NK-92 treated with Interleukin-12 subunit alpha and Interleukin-12 subunit beta, amount 100 ng/mL, for 24 hours (cell line): ENCODE data around the gene ZDHHC3.
"Not testable (repeated sequence)": the region's sequence is repeated elsewhere in the genome, so short reads cannot be mapped to it uniquely, and the experiment has no call there.

Experiments
- DNase-seq: peaks from one replicate; lab custom pipeline; 2025; lab: John Stamatoyannopoulos, UW

The ZDHHC3 gene

GRCh38 chr3:44963571-44964325, 12.2 kb downstream of the ZDHHC3 start:
- no peak for DNase-seq

DNA sequence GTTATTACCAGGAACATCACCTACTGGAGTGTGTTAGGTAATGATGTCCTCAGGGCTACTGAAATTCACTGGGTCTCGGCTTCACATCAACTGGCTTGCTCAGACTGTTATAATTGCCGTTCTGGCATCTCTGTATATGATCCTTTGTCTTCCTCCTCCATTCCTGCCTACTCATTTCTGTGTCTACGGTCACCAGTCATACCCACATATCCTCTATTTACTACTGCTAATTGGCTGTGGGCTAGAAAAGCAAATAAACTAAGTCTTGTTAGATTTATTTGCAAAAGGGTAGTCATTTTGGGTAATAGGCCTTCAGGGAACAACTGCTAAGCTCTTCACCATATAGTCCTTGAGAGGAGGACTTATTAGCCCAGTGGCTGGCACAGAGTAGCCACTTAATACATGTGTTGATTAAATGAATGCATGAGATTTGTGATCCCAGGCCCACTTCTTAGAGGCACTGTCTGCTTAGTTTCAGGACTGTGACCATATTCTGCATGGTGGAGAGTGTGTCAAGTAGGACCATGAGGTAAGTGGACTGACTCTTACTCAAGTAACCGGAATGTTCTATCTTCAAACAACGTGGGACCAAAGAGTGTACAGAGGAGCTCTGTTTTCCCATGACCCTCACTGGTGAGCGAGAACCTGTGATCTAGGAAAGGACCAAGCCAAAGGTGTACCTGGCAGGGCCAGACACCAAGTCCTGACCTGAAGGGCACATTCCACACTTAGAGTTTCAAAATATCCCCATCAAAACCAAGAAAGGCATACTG, 13.2 kb downstream of the ZDHHC3 start:
- no peak for DNase-seq

DNA sequence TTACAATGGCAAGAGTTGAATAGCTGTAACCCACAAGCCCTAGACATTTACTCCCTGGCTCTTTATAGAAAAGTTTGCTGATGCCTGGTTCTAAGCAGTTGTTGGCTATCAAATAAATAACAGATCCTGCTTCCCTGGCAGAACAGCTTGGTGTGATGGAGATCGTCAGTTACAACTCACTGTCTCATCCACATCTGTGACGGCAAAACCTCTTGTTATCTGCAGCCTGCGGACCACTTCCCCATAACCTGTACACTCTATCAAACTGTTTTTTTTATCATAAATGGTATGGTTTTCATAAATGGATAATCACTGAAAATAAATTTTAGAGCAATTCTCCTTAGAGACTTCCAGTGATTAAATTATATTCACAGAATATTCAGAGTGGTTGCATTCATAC, 14.1 kb downstream of the ZDHHC3 start:
- DNase-seq = no peak

DNA sequence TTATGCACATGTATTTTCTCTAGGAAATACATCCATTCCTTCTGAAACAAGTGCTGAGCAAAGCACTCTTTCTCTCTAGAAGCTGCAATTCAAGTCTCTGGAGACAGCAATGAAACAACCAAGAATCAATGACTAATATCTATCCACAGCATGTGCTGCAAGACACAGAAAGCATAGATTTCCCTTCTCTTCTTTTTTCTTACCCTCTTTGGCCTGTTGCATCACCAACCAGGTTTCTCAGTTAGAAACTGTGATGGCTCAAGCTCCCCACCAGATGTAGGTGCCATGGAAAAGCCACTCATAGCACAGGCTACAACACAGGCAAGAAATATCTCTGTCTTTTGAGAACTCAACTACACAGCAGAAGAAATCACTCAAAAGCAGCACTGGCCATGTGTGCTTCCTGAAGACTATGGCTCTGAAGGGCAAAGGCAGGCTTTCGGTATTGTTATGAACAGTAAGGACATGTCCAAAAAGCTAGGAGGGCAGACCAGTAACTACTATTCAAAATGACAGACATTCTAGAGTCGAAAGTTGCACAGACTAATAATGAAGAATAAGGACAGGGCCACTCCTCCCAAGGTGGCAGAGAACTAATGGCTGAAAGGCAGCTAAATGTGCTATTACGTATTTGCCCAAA, 15.5 kb downstream of the ZDHHC3 start:
- peak; percentile 17 for DNase-seq

DNA sequence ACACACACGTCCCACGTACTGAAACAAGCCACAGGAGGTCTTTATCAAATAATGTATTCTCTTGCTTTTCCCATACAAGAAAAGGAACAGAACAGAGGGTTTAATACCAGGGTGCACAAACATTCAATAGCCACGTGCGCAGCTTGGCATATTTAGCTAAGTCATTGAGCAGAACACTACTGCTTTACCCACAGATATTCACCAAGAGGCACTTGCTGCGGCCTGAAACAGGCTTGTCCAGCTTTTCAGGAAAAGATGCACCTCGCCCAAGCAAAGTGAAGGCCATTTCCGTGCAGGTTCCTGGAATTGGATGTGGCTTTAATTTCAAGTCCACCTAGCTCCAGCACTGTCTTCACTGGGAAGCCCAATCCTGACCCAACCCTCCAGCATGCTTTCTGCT, 17.6 kb downstream of the ZDHHC3 start:
- DNase-seq = no peak

GRCh38 chr3:44957986-44958385, 18.0 kb downstream of the ZDHHC3 start:
- DNase-seq = no peak

DNA sequence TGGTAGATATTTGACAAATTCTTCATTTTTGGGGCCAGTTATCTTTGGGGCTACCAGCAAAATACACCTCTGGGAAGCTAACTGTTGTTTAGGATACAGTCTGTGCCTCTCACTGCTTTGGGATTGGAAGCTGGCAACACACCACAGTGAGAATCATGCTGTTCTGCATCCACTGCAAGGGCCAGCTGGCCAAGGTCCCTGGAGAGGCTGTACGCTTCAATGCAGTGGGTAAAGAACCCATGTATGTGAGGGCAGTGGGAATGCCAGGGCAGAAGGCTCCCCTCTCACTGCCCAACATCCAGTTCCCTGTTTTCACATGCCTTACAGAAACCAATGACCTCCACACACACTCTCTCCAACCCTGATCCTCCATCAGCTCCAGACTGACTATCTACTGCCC, 20.1 kb downstream of the ZDHHC3 start:
- DNase-seq = no peak

DNA sequence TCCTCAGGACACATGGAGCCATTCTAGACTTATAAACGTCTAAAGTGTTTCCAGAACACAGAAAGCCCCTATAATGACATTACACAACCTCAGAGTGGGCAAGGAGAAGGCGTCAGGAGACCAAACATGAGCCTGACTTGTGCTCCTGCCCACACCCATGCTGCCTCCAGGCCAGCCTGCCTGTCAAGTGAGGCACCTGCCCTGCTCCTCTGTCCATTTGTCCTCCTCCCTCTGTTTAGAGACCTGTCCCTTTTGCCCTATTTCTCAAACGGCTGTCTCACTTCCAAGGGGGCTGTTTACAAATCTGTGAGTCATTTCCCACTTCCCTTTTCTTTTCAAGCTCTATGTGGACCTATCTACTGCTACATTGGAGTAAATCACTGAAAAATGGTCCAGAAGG, 21.0 kb downstream of the ZDHHC3 start:
- no peak for DNase-seq

GRCh38 chr3:44954304-44954703, 21.7 kb downstream of the ZDHHC3 start:
- no peak for DNase-seq

DNA sequence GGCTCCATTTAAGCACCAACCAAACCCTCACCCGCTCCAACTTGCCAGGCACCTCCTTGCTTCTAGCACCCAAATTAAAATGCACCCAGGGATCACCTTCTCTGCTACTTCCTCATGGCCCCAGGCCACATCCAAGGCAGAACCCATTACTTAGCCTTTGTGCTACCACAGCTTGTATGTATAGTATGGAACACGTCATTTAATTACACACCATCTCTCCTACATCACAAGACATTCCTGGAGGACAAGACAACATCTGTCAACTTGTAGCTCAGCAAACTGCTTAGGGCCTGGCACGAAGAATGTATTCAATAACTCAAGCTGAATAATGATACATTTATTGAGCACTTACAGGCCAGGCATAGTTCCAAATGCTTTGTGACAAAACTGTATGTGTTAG, 23.3 kb downstream of the ZDHHC3 start:
- DNase-seq = no peak

GRCh38 chr3:44950275-44950734, 25.7 kb downstream of the ZDHHC3 start:
- DNase-seq = no peak

- not testable (repeated sequence) for DNase-seq
Observed at GRCh38 chr3:44949770-44950169, 26.2 kb downstream of the ZDHHC3 start.

DNA sequence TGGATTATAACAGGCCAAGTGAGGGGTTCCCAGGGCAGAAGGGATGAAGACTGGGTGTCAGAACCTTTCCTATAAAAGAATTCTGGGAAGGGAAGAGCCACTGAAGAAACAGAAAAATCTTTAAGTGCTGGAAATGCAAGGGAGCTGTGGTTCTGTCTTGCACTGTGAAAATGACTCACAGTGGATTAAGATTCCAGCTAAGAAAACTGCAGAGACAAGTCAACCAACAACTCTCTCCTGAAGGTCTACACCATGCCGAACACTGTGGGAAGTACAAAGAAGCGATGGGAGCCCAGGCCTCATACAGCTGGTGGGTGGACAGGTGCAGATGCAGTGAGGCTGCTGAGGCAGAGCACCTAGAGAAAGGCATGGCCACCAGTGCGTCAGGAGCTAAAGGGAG, 27.7 kb downstream of the ZDHHC3 start:
- DNase-seq = no peak

DNA sequence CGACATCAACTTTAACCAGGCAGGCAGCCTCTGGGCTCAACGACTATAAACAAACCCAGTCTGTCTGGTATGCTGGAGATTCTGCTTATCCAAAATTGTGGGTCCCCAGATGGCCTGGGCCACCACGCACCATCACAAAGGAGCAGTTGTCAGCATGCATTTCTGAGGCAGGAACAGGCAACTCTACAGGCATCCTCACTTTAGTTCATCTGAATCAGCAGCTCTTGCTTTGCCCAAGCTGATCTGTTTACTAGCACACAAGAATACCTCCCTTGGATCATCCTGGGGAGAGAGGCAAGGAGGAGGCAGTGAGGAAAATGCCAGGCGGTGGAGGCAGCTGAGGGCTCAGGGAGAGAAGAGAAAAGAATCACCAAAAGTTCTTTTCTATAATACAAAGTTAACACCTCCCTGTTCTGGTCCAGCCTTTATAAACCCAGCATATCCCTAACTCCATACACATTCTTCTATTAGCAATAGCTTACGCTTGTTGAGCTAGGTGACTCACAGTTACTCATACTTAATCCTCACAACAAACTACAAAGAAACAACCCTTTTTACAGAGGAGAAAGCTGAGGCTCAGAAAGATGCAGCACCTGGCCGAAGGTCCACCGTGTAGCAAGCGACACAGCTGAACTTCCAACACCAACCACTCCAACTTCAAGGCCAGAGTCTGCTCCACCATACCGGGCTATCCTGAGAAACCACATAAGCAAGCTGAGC, 33.6 kb downstream of the ZDHHC3 start:
- DNase-seq = no peak

DNA sequence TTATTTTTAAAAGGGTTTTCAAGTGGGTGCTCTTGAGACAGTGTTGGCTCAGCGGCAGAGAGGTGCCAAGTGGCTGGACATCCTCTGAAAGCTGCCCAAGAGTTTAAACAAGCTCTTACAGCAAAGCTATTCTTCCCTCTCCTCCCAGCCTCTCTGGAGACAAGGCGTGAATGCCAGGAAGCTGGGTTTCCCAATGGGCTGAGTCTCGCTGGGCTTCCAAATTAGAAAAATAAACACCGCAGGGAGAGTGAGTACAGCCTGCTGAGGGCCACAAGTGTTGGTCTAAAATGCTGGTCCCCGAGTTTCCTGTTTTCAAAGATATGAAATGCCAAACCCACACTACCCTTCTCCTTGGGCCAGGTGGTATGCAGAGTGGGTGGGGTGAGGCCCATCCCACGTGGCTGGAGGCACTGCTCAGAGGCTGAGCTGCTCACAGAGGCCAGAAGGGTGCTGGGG, 36.4 kb downstream of the ZDHHC3 start:
- no peak for DNase-seq

DNA sequence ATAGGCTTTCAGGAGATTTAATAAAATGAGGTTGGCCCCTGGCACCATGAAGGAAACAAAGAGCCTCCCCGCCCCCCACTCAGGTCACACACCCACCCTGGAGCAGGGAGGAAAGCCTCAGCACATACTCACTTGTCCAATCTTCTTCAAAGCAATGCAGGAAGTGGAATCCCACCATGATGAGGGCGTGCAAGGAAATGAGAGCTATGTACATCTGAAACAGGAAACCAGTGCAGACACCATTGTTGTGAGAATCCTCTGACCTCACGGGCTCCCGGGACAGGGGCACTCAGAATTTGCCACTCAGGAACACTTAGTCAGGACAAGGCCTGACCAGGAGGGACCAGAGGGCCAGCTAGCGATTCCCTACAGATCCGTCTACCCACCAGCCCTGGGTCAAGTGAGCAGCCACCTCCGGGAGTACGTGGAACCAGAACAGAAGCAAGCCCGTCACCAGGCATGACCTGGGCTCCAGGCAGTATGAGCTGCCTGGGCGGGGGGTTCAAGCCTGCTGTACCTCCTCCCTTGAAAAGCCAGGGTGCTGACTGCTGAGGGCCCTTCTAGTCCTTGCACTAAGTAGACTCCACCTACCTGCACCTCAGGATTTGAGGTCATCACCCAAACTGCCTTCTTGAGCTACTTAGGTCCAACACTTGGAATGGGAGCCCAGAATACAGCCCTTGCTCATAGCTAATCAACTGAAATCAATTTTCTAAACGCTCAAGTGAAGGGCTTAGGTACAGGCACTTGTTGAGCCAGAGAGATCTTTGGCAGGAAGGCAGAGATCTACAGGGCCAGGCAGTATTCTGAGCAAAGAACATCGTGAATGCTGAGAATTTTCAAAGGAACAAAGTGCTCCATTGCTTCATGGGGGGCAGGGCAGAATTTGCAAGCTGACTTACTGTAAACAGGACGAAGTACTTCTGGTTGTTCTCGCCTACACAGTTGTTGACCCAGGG, 42.7 kb downstream of the ZDHHC3 start:
- DNase-seq = no peak

- DNase-seq = no peak
Observed at GRCh38 chr3:44932271-44932670, 43.7 kb downstream of the ZDHHC3 start.

GRCh38 chr3:44931791-44932190, 44.2 kb downstream of the ZDHHC3 start:
- DNase-seq = no peak

- no peak for DNase-seq
Observed at GRCh38 chr3:44930911-44931310, 45.1 kb downstream of the ZDHHC3 start.

GRCh38 chr3:44929782-44930181, 46.2 kb downstream of the ZDHHC3 start:
- DNase-seq = no peak

- no peak for DNase-seq
Observed at GRCh38 chr3:44927371-44927770, 48.6 kb downstream of the ZDHHC3 start.
